Cerebellar cortex (tissue), 1 donor: Measurements from ENCODE around the gene GPX4.
"Not testable (repeated sequence)": the region's sequence is repeated elsewhere in the genome, so short reads cannot be mapped to it uniquely, and the experiment has no call there.

Source experiments
- DNase-seq: peaks from one replicate; pipeline ENCODE4 v3.0.0-alpha.2; 2015; ENCODE audit warnings: low spot score

The GPX4 gene

GRCh38 chr19:1113986-1114483 lies 10.2 kb downstream of the GPX4 start:
- no peak for DNase-seq

DNA sequence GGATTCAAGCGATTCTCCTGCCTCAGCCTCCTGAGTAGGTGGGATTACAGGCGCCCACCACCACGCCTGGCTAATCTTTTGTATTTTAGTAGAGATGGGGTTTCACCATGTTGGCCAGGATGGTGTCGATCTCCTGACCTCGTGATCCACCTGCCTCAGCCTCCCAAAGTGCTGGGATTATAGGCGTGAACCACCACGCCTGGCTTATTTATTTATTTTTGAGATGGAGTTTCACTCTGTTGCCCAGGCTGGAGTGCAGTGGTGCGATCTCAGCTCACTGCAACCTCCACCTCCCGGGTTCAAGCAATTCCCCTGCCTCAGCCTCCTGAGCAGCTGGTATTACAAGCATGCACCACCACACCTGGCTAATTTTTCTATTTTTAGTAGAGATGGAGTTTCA lies 10.9 kb downstream of the GPX4 start:
- not testable (repeated sequence) for DNase-seq

- DNase-seq = no peak
These were observed 12.0 kb downstream of the GPX4 start for GRCh38 chr19:1115646-1116420.

GRCh38 chr19:1116726-1117581 lies 13.2 kb downstream of the GPX4 start:
- no peak for DNase-seq

DNA sequence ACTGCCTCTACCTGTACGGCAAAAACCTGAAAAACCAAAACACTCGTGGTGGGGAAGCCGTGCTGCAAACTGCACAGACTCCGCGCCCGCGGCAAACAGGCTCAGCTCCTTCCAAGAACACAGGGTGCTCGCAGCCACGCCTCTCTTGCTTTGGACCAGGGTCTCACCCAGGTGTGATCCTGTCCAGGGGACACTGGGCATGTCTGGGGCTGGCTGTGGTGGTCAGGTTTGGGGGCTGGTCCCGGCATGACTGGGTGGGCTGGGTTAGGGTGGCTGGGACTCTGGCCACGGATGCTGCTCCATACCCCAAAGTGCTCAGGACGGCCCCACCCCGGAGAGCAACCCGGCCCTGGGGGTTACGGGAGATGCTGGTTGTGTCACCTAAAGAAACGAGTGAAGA lies 13.9 kb downstream of the GPX4 start:
- no peak for DNase-seq

GRCh38 chr19:1118999-1119398 lies 15.2 kb downstream of the GPX4 start:
- no peak for DNase-seq

DNA sequence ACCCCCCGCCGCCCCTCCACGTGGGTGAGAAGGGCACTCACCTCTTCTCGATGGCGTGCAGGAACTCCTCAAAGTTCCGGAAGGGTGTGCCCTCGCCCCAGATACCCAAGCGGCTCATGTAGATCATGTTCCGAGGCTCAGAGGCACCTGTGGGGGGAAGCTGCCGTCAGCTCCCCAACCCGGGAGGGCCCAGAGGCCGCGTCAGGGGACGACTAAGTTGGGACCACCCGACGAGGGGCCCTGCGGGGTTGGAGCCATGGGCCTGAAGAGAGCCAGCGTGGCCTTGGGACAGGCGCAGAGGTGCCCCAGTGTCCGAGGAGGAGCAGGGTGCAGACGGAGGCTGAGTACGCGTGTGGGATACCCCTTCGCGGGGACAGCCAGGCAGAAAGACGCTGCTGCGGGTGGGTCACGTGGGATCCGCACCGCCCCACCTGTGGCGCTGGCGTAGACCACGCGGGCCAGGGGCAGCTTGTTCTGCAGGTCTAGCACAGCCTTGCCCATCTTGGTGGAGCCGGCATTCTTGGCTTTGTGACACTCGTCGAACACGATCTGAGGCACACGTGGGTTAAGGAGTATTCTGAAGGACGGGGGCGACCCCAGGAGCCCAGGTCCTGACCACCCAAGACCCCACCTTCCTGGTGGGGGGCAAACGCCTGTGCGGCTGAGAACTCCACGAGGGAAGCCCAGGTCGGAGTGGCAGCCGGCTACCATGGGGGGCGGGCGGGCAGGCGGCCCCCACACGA lies 15.9 kb downstream of the GPX4 start:
- no peak for DNase-seq

- no peak for DNase-seq
These were observed 17.6 kb downstream of the GPX4 start for GRCh38 chr19:1121395-1121794.

GRCh38 chr19:1122021-1122971 lies 18.5 kb downstream of the GPX4 start:
- DNase-seq = no peak

- no peak for DNase-seq
These were observed 19.2 kb downstream of the GPX4 start for GRCh38 chr19:1122972-1123363.

- DNase-seq = no peak
These were observed 19.6 kb downstream of the GPX4 start for GRCh38 chr19:1123381-1123780.

DNA sequence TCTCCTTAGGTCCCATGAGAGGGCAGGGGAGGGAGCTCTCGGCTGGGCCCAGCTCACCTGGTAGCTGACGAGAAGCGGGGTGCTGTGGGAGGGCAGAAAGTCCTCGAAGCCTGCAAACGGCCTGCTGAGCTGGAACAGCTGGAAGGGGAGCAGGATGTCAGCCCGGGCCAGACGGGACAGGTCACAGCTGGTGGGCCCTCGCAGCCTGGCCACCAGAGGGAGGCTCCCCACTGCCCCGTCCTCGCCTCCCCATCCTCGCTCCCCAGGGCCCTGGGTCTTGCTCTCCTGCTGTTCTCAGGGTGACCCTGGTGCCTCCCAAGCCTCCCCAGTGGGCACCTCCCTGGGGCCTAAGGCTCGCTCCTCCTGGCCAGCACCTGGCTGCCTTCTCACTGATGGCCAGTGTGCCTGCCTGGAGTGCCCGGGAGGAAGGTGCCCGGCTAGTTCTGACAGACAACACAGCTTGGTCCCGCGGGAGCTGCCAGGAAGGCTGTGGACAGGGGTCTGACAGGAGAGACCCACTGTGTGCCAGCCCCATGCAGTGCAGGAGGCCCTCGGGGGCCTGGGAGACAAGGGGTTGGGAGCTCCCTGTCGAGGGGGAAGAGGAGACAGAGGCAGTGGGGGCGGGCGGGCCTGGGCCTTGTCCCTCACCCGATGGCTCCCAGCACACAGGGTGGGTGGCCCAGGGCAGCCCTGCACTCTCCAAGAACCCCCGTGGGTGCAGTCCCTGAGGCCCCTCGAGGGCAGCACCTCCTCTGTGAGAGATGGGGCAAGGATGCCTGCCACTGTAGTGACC lies 20.3 kb downstream of the GPX4 start:
- DNase-seq = no peak

GRCh38 chr19:1125601-1126467 lies 22.0 kb downstream of the GPX4 start:
- no peak for DNase-seq

- no peak for DNase-seq
These were observed 23.4 kb downstream of the GPX4 start for GRCh38 chr19:1126984-1127760.

DNA sequence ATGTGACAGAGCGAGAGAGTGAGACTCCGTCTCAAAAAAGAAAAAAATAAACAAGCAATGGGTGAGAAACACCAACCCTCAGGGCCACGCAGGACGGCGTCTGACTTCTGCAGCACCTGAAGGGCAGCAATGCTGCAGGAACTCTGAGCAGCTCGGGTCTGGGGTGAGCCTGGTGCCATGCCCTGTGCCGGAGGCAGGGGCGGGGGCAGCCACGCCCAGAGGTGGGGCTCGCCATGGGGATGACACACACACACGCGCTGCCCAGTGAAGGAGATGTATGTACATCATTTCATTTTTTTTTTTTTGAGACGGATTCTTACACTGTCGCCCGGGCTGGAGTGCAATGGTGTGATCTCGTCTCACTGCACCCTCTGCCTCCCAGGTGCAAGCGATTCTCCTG lies 24.3 kb downstream of the GPX4 start:
- DNase-seq = no peak

- DNase-seq = not testable (repeated sequence)
These were observed 25.3 kb downstream of the GPX4 start for GRCh38 chr19:1129084-1129483.

- no peak for DNase-seq
These were observed 25.7 kb downstream of the GPX4 start for GRCh38 chr19:1129535-1129934.
